Adrenal gland (tissue), 12 donors: Measurements from ENCODE around the gene RAN. TPM values are rescaled to one million over a fixed set of nuclear protein-coding genes. Genes with fewer than 3 reads are reported as not detected.

ENCODE experiments used
- DNase-seq, 7 donors: peaks; one replicate each; pipeline ENCODE4 v3.0.0-alpha.2; 2019 to 2020
- H3K27ac ChIP-seq, 5 donors: fragments of 200-600 bp; sonication (generic) in 4 of 5; 1 replicate in 3 of 5; 2 replicates in 2 of 5; pipeline versions ENCODE4 v1.5.1 to v1.8.0; 2016 to 2020; ENCODE audit warnings: mild to moderate bottlenecking in 1 of 5
- H3K27me3 ChIP-seq: fragments of 200-600 bp; 2 replicates; pipeline ENCODE4 v1.8.0; 2021
- H3K36me3 ChIP-seq, 2 donors: fragments of 200-600 bp; replicated peaks in 1 of 2; 1 replicate in 1 of 2; 2 replicates in 1 of 2; pipeline versions ENCODE4 v1.5.1 to v1.8.0; 2018 to 2022
- H3K4me1 ChIP-seq, 2 donors: fragments of 200-600 bp; replicated peaks in 1 of 2; 1 replicate in 1 of 2; 2 replicates in 1 of 2; pipeline versions ENCODE4 v1.5.1 to v1.8.0; 2018 to 2021
- H3K4me3 ChIP-seq, 4 donors: fragments of 200-600 bp; sonication (generic) in 3 of 4; one replicate each; pipeline ENCODE4 v1.5.1; 2016 to 2018
- H3K9me3 ChIP-seq, 3 donors: fragments of 200-600 bp; sonication (generic) in 1 of 3; replicated peaks in 1 of 3; 1 replicate in 2 of 3; 2 replicates in 1 of 3; pipeline versions ENCODE4 v1.5.1 to v1.8.0; 2016 to 2021
- POLR2A ChIP-seq, 2 donors: fragments of 450-650 bp; IDR thresholded peaks; one replicate each; pipeline ENCODE4 v1.6.1; 2017; ENCODE audit warnings: antibody characterized with exemption in 2 of 2, mild to moderate bottlenecking in 2 of 2, moderate library complexity in 1 of 2
- WGBS, 4 donors: extraction: QIAGEN DNeasy Blood & Tissue Kit in 2 of 4; methylation state at CpG; one replicate each; pipeline versions ENCODE4 v1.1.5 to v1.1.7; 2013 to 2017; 5-methylcytosine and 5-hydroxymethylcytosine counted together
- intact Hi-C, 2 donors: fragments of 100-400 bp; cut with DNase I; formaldehyde crosslinking; loops; one replicate each; pipeline versions ENCODE4 v1.14.1 to v1.15.0; 2022 to 2023
- polyA plus RNA-seq, 3 donors: library from polyadenylated mRNA; stranded (reverse); fragments of 200-250 nt in 2 of 3; fragments of 350-450 nt in 1 of 3; fragmentation: Illumina TruSeq in 1 of 3; extraction: RNeasy Lipid Tissue Mini Kit (QIAGEN cat#74804) in 1 of 3; gene quantifications; one replicate each; pipeline ENCODE4 v1.2.3, GENCODE V29; 2013 to 2014
- total RNA-seq, 9 donors: library from RNA; depleted of rRNA in 4 of 9; stranded (reverse); fragments of >200 nt in 4 of 9; fragments of 120-200 nt in 1 of 9; fragmentation: NEBNext Ultra II Directional in 1 of 9; extraction: Animal tissue kit (Norgen Biotek cat#: 25700) in 1 of 9; gene quantifications; one replicate each; pipeline versions ENCODE4 v1.1.0 to v1.2.4, GENCODE V29; 2013 to 2023
- TF ChIP-seq, protein P1 (sequence below), 6 experiments: fragments of 450-650 bp in 4 of 6; fragments of 200-600 bp in 2 of 6; sonication (generic) in 1 of 6; IDR thresholded peaks; 1 replicate in 5 of 6; 2 replicates in 1 of 6; pipeline versions ENCODE4 v1.5.1 to v1.8.0; 2016 to 2021; ENCODE audit warnings: antibody characterized with exemption in 6 of 6, mild to moderate bottlenecking in 2 of 6, moderate library complexity in 1 of 6
- donor health status: healthy with polysubstance abuse.
- donor health status: Bipolar disorder and iron deficiency.
- donor health status: DM: yes; HTN: yes; CAD: no.
- donor health status: DM: no; HTN: no; CAD: no.
- donor health status: DM: no; HTN: no; CAD: no.
- donor health status: DM: yes; HTN: yes; CAD: no.

The RAN gene
- total and polyA plus RNA-seq, 12 donors: 82.4 to 1,192 (median 260) TPM

DNA sequence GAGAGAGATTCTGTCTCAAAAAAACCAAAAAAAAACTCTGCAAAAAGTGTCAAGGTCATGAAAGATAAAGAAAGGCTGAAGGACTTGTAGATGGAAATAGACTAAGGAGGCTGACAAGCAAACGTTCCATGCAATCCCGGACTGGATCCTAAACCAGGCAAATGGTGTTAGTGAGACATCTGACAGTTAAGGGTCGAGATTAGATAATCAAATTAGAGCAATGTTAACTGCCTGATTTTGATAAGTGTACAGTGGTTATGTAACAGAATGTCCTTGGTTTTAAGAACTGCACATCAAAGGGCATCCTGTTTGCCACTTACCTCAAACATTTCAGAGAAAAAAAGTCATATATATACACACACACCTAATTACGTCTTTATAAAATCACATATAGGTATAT lies 3.5 kb upstream of the RAN start:
- intact Hi-C loops: no loop called here
- H3K9me3 ChIP-seq: no peaks in the 10 kb centered on the region
- peaks cover 9 to 12% of the 10 kb centered on the region in 2 donors for H3K4me1 ChIP-seq
- peaks cover 0 to 6% of the 10 kb centered on the region in 2 donors for H3K36me3 ChIP-seq
- peak overlapping the region in 4 of 5 donors; percentile 0 to 22 (median 20) for H3K27ac ChIP-seq
- no peaks in the 10 kb centered on the region for H3K27me3 ChIP-seq
- peak in 2 of 7 donors; percentile 12 to 21 for DNase-seq
- WGBS, 4 donors: 31 to 48% (median 38%) methylated on average over 4 of the region's 4 CpGs
- TF ChIP-seq, protein P1, sequence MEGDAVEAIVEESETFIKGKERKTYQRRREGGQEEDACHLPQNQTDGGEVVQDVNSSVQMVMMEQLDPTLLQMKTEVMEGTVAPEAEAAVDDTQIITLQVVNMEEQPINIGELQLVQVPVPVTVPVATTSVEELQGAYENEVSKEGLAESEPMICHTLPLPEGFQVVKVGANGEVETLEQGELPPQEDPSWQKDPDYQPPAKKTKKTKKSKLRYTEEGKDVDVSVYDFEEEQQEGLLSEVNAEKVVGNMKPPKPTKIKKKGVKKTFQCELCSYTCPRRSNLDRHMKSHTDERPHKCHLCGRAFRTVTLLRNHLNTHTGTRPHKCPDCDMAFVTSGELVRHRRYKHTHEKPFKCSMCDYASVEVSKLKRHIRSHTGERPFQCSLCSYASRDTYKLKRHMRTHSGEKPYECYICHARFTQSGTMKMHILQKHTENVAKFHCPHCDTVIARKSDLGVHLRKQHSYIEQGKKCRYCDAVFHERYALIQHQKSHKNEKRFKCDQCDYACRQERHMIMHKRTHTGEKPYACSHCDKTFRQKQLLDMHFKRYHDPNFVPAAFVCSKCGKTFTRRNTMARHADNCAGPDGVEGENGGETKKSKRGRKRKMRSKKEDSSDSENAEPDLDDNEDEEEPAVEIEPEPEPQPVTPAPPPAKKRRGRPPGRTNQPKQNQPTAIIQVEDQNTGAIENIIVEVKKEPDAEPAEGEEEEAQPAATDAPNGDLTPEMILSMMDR (IDR thresholded peaks at IDR 0.05): no peak
- no peak for TF ChIP-seq POLR2A (IDR thresholded peaks at IDR 0.05)
- H3K4me3 ChIP-seq: no peak overlapping the region

- H3K36me3 ChIP-seq: peaks cover 0 to 28% of the 10 kb centered on the region in 2 donors
- no peaks in the 10 kb centered on the region for H3K9me3 ChIP-seq
- peak overlapping the region in 4 of 5 donors; percentile 64 to 95 (median 82) for H3K27ac ChIP-seq
- H3K4me3 ChIP-seq: peak overlapping the region in 1 of 4 donors; percentile 97
- H3K4me1 ChIP-seq: peaks cover 12 to 19% of the 10 kb centered on the region in 2 donors
- H3K27me3 ChIP-seq: no peaks in the 10 kb centered on the region
- no peak for TF ChIP-seq POLR2A (IDR thresholded peaks at IDR 0.05)
- TF ChIP-seq, protein P1 (IDR thresholded peaks at IDR 0.05): peak in 4 of 6 experiments; percentile 15 to 47 (median 33)
- peak; percentile 34 to 85 (median 53) for DNase-seq
- intact Hi-C loops: loop anchor here in 1 of 2 donors (5.0 kb wide), 1 partner anchor 43 kb away; no protein-coding TSS in a partner anchor
- WGBS, 4 donors: 57 to 70% (median 59%) methylated on average over 21 to 31 of the region's 31 CpGs
These were observed 1.2 kb upstream of the RAN start for GRCh38 chr12:130870442-130871285.

DNA sequence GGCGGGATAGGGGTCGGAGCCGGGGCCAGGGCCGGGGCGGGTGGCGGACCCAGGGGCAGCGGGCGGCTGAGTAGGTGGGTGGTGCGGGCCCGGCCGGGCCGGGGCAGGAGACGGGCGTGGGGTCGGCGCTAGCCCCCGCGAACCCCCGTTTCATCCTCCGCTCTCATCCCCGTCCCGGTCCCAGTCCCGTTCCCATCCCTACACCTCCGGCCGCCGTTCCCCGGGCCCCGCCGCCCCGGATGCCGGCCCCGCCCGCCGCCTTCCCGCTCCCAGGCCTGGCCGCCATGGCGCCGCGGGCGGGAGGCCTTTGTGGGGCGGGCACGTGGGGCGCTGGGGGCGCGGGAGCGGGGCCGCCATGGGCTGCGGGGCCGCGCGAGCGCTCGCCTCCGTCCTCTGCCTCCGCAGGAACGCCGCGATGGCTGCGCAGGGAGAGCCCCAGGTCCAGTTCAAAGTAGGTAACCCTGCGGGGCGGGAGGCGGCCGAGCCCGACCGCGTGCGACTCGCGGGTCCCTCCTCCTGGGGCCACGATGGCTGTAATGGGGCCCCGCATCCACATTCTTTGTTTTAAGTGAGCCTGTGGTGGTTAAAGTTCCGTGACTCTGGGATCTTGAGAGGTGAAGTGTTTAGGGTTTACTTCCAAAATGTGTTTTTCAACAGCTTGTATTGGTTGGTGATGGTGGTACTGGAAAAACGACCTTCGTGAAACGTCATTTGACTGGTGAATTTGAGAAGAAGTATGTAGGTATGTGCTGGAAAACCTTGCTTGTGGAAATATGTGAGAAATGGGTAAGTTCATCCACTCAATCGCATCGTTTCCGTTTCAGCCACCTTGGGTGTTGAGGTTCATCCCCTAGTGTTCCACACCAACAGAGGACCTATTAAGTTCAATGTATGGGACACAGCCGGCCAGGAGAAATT lies 572 bp downstream of the RAN start:
- Histone ChIP-seq H3K27me3 (no peaks in the 10 kb centered on the region), H3K4me3 (peak overlapping the region in 3 of 4 donors; percentile 72 to 97 (median 90)), H3K27ac (peak overlapping the region in 4 of 5 donors; percentile 80 to 95 (median 90)), H3K4me1 (peaks cover 12 to 19% of the 10 kb centered on the region in 2 donors), H3K9me3 (no peaks in the 10 kb centered on the region), H3K36me3 (peaks cover 0 to 42% of the 10 kb centered on the region in 2 donors)
- TF ChIP-seq, protein P1 (IDR thresholded peaks at IDR 0.05): no peak
- TF ChIP-seq POLR2A (IDR thresholded peaks at IDR 0.05): no peak
- DNase-seq: peak; percentile 29 to 62 (median 43)
- 1 to 6% (median 3%) methylated on average over 19 to 79 of the region's 79 CpGs for WGBS, 4 donors
- intact Hi-C loops: loop anchor here in 1 of 2 donors (5.0 kb wide), 1 partner anchor 45 kb away; no protein-coding TSS in a partner anchor
